ENCODE results near the gene POLR2E.

GRCh38 chr19:1117654-1118053, 22.5 kb upstream of the POLR2E start:
- TF ChIP-seq CTCF (IDR thresholded peaks at IDR 0.05) (no peak), ZFX (IDR thresholded peaks at IDR 0.05; ENCODE audit: borderline replicate concordance) (no peak)

Measured in 22Rv1 (cell line).